ENCODE data around the gene FREM2. TPM values are rescaled to one million over a fixed set of nuclear protein-coding genes. Genes with fewer than 3 reads are reported as not detected.

The FREM2 gene
- total and polyA plus RNA-seq, 8 donors = 1.4 to 9.8 (median 6.3) TPM

- ATAC-seq (no peak), DNase-seq (no peak), FAIRE-seq (no peak)
- no peak for TF ChIP-seq CTCF (IDR thresholded peaks at IDR 0.05)
- Histone ChIP-seq H3K27me3 (no peaks in the 10 kb centered on the region), H3K4me3 (no peak overlapping the region), H3K36me3 (no peaks in the 10 kb centered on the region), H3K4me1 (peaks cover 0 to 4% (median 0%) of the 10 kb centered on the region in 3 donors), H3K27ac (no peak overlapping the region), H3K9me3 (no peaks in the 10 kb centered on the region)
- intact Hi-C loops (cut with DNase I) = no loop called here
- WGBS, 2 donors = 34 to 47% methylated on average over 3 of the region's 3 CpGs
These were observed 167.3 kb downstream of the FREM2 start for GRCh38 chr13:38854226-38854625.

- TF ChIP-seq CTCF (IDR thresholded peaks at IDR 0.05) = no peak
- intact Hi-C loops (cut with DNase I) = no loop called here
- H3K27ac ChIP-seq = no peak overlapping the region
- ATAC-seq = no peak
- no peak for DNase-seq
- H3K9me3 ChIP-seq = no peaks in the 10 kb centered on the region
- no peak overlapping the region for H3K4me3 ChIP-seq
- H3K27me3 ChIP-seq = no peaks in the 10 kb centered on the region
- H3K36me3 ChIP-seq = no peaks in the 10 kb centered on the region
- WGBS, 2 donors = 89 to 92% methylated on average over 4 of the region's 4 CpGs
- FAIRE-seq = no peak
- H3K4me1 ChIP-seq = peaks cover 0 to 4% (median 0%) of the 10 kb centered on the region in 3 donors
These were observed 169.2 kb downstream of the FREM2 start for GRCh38 chr13:38856065-38856464.

- TF ChIP-seq CTCF (IDR thresholded peaks at IDR 0.05) = no peak
- Histone ChIP-seq H3K9me3 (no peaks in the 10 kb centered on the region), H3K4me1 (peaks cover 0 to 2% (median 0%) of the 10 kb centered on the region in 3 donors), H3K4me3 (no peak overlapping the region), H3K27me3 (no peaks in the 10 kb centered on the region), H3K36me3 (peaks cover 0 to 7% (median 0%) of the 10 kb centered on the region in 3 donors), H3K27ac (no peak overlapping the region)
- intact Hi-C loops (cut with DNase I) = no loop called here
- no peak for DNase-seq
- WGBS, 2 donors = 87 to 90% methylated on average over 2 of the region's 2 CpGs
- ATAC-seq = no peak
- FAIRE-seq = no peak
These were observed 175.6 kb downstream of the FREM2 start for GRCh38 chr13:38862443-38862842.

GRCh38 chr13:38863536-38863935 lies 176.7 kb downstream of the FREM2 start:
- Histone ChIP-seq H3K27me3 (no peaks in the 10 kb centered on the region), H3K9me3 (no peaks in the 10 kb centered on the region), H3K27ac (no peak overlapping the region), H3K4me1 (peaks cover 0 to 6% (median 4%) of the 10 kb centered on the region in 3 donors), H3K4me3 (no peak overlapping the region), H3K36me3 (peaks cover 0 to 7% (median 0%) of the 10 kb centered on the region in 3 donors)
- intact Hi-C loops (cut with DNase I) = no loop called here
- WGBS, 2 donors = 96 to 98% methylated on average over 3 of the region's 3 CpGs
- no peak for DNase-seq
- ATAC-seq = no peak
- no peak for TF ChIP-seq CTCF (IDR thresholded peaks at IDR 0.05)
- no peak for FAIRE-seq

GRCh38 chr13:38866649-38867048 lies 179.8 kb downstream of the FREM2 start:
- H3K4me1 ChIP-seq = peaks cover 0 to 28% (median 18%) of the 10 kb centered on the region in 3 donors
- peak in 3 of 4 donors; percentile 30 to 69 (median 41) for ATAC-seq
- H3K36me3 ChIP-seq = peaks cover 0 to 4% (median 0%) of the 10 kb centered on the region in 3 donors
- no peak overlapping the region for H3K27ac ChIP-seq
- intact Hi-C loops (cut with DNase I) = no loop called here
- no peaks in the 10 kb centered on the region for H3K27me3 ChIP-seq
- 40 to 44% methylated on average over 1 of the region's 1 CpG for whole genome bisulfite sequencing, 2 donors
- FAIRE-seq = no peak
- TF ChIP-seq CTCF (IDR thresholded peaks at IDR 0.05) = no peak
- DNase-seq = no peak
- H3K4me3 ChIP-seq = no peak overlapping the region
- H3K9me3 ChIP-seq = no peaks in the 10 kb centered on the region

Measured in pancreas (tissue), 10 donors.